Measurements from ENCODE around the gene ANKRD44.

Gene ANKRD44

GRCh38 chr2:197308996-197309690, 1.4 kb downstream of the ANKRD44 start:
- H3K27me3 Mint-ChIP-seq (ENCODE audit: low read depth) = no peaks in the 10 kb centered on the region
- peak overlapping the region; percentile 96 for H3K27ac Mint-ChIP-seq
- peak overlapping the region; percentile 91 for H3K4me3 Mint-ChIP-seq
- DNase-seq (ENCODE audit: low spot score) = peak; percentile 28
- peaks cover 61% of the 10 kb centered on the region for H3K4me1 Mint-ChIP-seq (ENCODE audit: low read depth)
- peaks cover 31% of the 10 kb centered on the region for H3K36me3 Mint-ChIP-seq (ENCODE audit: low read depth)
- H3K9me3 Mint-ChIP-seq = no peaks in the 10 kb centered on the region

GRCh38 chr2:197308585-197308984, 2.0 kb downstream of the ANKRD44 start:
- H3K27me3 Mint-ChIP-seq (ENCODE audit: low read depth) = no peaks in the 10 kb centered on the region
- peaks cover 61% of the 10 kb centered on the region for H3K4me1 Mint-ChIP-seq (ENCODE audit: low read depth)
- H3K4me3 Mint-ChIP-seq = peak overlapping the region; percentile 91
- no peak for DNase-seq (ENCODE audit: low spot score)
- peak overlapping the region; percentile 96 for H3K27ac Mint-ChIP-seq
- H3K9me3 Mint-ChIP-seq = no peaks in the 10 kb centered on the region
- H3K36me3 Mint-ChIP-seq (ENCODE audit: low read depth) = peaks cover 31% of the 10 kb centered on the region

DNA sequence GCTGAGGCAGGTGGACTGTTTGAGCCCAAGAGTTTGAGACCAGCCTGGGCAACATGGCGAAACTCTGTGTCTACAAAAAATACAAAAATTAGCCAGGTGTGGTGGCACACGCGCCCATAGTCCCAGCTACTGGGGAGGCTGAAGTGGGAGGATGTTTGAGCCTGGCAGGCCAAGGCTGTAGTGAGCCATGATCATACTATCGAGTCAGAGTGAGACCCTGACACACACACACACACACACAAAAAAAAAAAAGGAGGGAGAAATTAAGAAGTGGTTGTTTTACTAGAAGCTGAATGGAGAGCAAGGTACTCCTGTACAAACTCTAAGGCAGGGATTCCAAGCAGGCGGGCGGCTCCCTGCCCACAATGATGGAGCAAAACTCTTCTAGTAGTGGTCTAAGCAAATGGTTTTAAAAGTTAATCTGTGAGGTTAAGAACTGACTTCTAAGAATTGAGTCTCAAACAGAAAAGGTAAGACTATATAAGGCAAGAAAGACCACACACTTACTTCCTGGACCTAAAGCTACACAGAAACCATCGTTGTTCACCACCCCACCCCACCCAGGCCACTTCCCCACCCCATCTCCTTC, 2.6 kb downstream of the ANKRD44 start:
- H3K27ac Mint-ChIP-seq = peak overlapping the region; percentile 96
- peak; percentile 57 for DNase-seq (ENCODE audit: low spot score)
- H3K4me3 Mint-ChIP-seq = peak overlapping the region; percentile 91
- H3K4me1 Mint-ChIP-seq (ENCODE audit: low read depth) = peaks cover 65% of the 10 kb centered on the region
- H3K9me3 Mint-ChIP-seq = no peaks in the 10 kb centered on the region
- no peaks in the 10 kb centered on the region for H3K27me3 Mint-ChIP-seq (ENCODE audit: low read depth)
- H3K36me3 Mint-ChIP-seq (ENCODE audit: low read depth) = peaks cover 33% of the 10 kb centered on the region

DNA sequence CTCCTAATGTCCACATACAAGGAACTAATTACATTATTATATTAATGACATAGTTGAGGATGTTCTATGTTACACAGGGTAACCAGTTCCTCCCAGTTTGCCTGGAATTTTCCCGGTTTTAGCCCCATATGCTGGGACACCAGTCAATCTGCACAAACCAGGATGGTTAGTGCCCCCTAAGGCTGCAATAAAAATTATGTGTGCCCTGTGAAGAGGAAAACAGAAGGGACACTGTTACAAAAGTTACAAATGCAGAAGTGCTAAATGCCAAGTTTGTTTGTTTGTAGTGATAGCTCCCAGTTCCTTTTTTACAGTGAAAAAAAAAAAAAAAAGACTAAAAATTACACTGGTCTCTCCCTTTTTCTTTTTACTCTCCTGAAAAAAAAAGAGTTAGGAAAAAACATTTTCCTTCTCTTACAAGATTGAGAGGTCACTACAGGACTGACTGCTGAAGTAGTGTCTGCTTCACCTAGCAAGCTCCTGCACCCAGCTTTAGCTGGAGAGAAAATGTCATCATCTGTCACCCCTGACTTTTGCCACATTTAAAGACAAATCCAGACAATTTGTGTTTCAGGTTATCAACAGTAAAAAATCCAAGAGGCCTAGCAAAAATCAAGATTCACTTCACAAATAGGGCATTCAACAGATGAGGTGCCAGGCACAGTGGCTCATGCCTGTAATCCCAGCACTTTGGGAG, 3.2 kb downstream of the ANKRD44 start:
- peak overlapping the region; percentile 91 for H3K4me3 Mint-ChIP-seq
- peak overlapping the region; percentile 96 for H3K27ac Mint-ChIP-seq
- no peaks in the 10 kb centered on the region for H3K9me3 Mint-ChIP-seq
- no peaks in the 10 kb centered on the region for H3K27me3 Mint-ChIP-seq (ENCODE audit: low read depth)
- H3K36me3 Mint-ChIP-seq (ENCODE audit: low read depth) = peaks cover 38% of the 10 kb centered on the region
- peaks cover 66% of the 10 kb centered on the region for H3K4me1 Mint-ChIP-seq (ENCODE audit: low read depth)
- DNase-seq (ENCODE audit: low spot score) = no peak

- no peaks in the 10 kb centered on the region for H3K9me3 Mint-ChIP-seq
- peaks cover 65% of the 10 kb centered on the region for H3K4me1 Mint-ChIP-seq (ENCODE audit: low read depth)
- DNase-seq (ENCODE audit: low spot score) = peak; percentile 40
- peaks cover 44% of the 10 kb centered on the region for H3K36me3 Mint-ChIP-seq (ENCODE audit: low read depth)
- peak overlapping the region; percentile 91 for H3K4me3 Mint-ChIP-seq
- no peaks in the 10 kb centered on the region for H3K27me3 Mint-ChIP-seq (ENCODE audit: low read depth)
- peak overlapping the region; percentile 96 for H3K27ac Mint-ChIP-seq
These were observed 3.9 kb downstream of the ANKRD44 start for GRCh38 chr2:197306696-197307040.

- peak overlapping the region; percentile 91 for H3K4me3 Mint-ChIP-seq
- H3K36me3 Mint-ChIP-seq (ENCODE audit: low read depth) = peaks cover 49% of the 10 kb centered on the region
- H3K27ac Mint-ChIP-seq = peak overlapping the region; percentile 96
- no peaks in the 10 kb centered on the region for H3K27me3 Mint-ChIP-seq (ENCODE audit: low read depth)
- no peaks in the 10 kb centered on the region for H3K9me3 Mint-ChIP-seq
- DNase-seq (ENCODE audit: low spot score) = no peak
- H3K4me1 Mint-ChIP-seq (ENCODE audit: low read depth) = peaks cover 65% of the 10 kb centered on the region
These were observed 4.4 kb downstream of the ANKRD44 start for GRCh38 chr2:197306024-197306695.

DNA sequence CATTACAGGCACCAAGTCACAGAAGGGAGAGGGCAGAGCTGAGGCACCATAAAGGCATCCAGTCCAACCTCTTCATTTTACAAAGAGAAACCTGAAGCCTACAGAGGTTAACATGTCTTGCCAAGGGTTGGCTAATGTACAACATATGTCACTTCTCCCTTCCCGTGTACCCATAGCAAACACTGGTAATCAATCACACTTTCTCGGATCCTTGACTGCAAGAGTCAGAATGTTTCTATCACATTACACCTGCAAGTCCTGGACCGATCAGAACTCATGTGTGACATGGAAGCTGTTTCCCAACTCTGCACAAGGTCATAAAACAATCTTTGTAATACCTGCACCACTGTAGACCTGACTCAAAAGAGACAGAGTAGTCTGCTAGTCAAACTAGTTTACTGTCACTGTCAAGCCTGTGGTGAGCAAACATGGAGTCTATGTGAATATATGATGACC, 6.0 kb downstream of the ANKRD44 start:
- Mint-ChIP-seq H3K36me3 (ENCODE audit: low read depth) (peaks cover 57% of the 10 kb centered on the region), H3K4me1 (ENCODE audit: low read depth) (peaks cover 77% of the 10 kb centered on the region), H3K4me3 (peak overlapping the region; percentile 91), H3K27me3 (ENCODE audit: low read depth) (no peaks in the 10 kb centered on the region), H3K9me3 (no peaks in the 10 kb centered on the region), H3K27ac (peak overlapping the region; percentile 96)
- DNase-seq (ENCODE audit: low spot score) = peak; percentile 49

DNA sequence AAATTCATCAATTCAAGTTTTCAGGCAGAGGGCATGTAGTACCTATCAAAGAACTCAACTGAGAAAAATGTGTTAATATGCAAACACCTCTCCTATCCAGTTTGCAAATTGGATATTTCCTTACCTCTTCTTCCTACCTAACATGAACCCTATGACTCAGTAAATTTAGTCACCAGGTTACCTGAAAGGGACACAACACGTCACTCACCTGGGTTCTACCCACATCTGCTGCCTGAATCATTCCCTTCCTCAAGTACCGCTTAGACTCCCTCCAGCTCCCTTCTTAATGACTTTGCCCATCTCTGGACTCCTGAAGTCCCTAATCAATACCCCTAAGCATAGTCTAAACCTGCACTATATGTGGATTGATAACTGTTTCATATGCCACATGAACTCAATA, 10.4 kb downstream of the ANKRD44 start:
- H3K4me3 Mint-ChIP-seq = peak overlapping the region; percentile 16
- peak overlapping the region; percentile 80 for H3K27ac Mint-ChIP-seq
- H3K4me1 Mint-ChIP-seq (ENCODE audit: low read depth) = peaks cover 84% of the 10 kb centered on the region
- peaks cover 74% of the 10 kb centered on the region for H3K36me3 Mint-ChIP-seq (ENCODE audit: low read depth)
- H3K27me3 Mint-ChIP-seq (ENCODE audit: low read depth) = no peaks in the 10 kb centered on the region
- H3K9me3 Mint-ChIP-seq = peaks cover 13% of the 10 kb centered on the region
- DNase-seq (ENCODE audit: low spot score) = no peak

GRCh38 chr2:197298609-197299008, 12.0 kb downstream of the ANKRD44 start:
- no peaks in the 10 kb centered on the region for H3K27me3 Mint-ChIP-seq (ENCODE audit: low read depth)
- H3K9me3 Mint-ChIP-seq = peaks cover 13% of the 10 kb centered on the region
- DNase-seq (ENCODE audit: low spot score) = no peak
- peaks cover 89% of the 10 kb centered on the region for H3K4me1 Mint-ChIP-seq (ENCODE audit: low read depth)
- peak overlapping the region; percentile 91 for H3K27ac Mint-ChIP-seq
- peak overlapping the region; percentile 69 for H3K4me3 Mint-ChIP-seq
- peaks cover 69% of the 10 kb centered on the region for H3K36me3 Mint-ChIP-seq (ENCODE audit: low read depth)

DNA sequence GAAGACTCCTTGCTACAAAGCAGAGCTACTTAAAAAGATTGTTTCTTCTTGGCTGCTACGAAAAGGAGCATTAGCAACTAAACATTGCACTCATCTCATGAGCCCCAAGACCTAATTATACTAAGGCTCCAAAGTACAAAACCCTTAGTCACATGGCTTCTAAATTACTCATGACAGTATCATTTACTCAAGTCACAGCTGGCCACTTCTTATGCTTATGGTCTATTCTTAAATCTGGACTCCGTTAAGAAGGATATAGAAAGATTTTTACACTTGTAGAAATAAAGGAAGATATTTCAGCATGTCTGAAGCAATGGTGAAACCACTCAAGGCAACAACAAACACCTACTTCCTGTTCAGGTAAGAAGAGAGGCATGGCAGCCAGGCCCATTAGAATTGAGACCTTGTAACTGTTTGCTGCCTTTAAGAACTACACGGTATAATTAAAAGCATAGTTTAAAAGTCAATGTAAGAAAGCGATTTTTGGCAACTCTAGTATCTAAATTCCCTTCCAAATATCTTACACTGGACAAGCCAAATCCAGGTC, 12.7 kb downstream of the ANKRD44 start:
- H3K4me3 Mint-ChIP-seq = peak overlapping the region; percentile 69
- H3K27ac Mint-ChIP-seq = peak overlapping the region; percentile 91
- no peak for DNase-seq (ENCODE audit: low spot score)
- no peaks in the 10 kb centered on the region for H3K27me3 Mint-ChIP-seq (ENCODE audit: low read depth)
- peaks cover 68% of the 10 kb centered on the region for H3K36me3 Mint-ChIP-seq (ENCODE audit: low read depth)
- peaks cover 13% of the 10 kb centered on the region for H3K9me3 Mint-ChIP-seq
- peaks cover 90% of the 10 kb centered on the region for H3K4me1 Mint-ChIP-seq (ENCODE audit: low read depth)

GRCh38 chr2:197297266-197297665, 13.3 kb downstream of the ANKRD44 start:
- H3K4me3 Mint-ChIP-seq = peak overlapping the region; percentile 79
- peaks cover 68% of the 10 kb centered on the region for H3K36me3 Mint-ChIP-seq (ENCODE audit: low read depth)
- DNase-seq (ENCODE audit: low spot score) = no peak
- H3K9me3 Mint-ChIP-seq = peaks cover 13% of the 10 kb centered on the region
- H3K27me3 Mint-ChIP-seq (ENCODE audit: low read depth) = no peaks in the 10 kb centered on the region
- peaks cover 91% of the 10 kb centered on the region for H3K4me1 Mint-ChIP-seq (ENCODE audit: low read depth)
- H3K27ac Mint-ChIP-seq = peak overlapping the region; percentile 93

DNA sequence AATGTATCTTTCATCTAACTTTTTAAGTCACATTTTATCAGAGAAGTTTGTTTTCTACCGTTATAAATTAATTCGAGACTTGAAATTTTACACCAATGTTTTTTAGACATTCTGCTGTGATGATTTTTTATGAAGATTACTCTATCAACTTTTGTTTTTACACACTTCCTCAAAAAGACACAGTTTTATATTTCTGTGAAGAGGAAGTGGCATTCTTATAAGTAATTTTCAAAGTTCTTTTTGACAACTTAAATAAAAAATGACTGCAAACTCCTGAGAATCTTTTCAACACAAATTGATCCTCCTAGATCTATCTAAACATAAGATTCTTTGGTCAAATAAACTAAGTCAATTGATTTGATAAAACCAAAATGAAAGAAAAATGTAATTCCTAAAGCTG, 13.7 kb downstream of the ANKRD44 start:
- H3K4me1 Mint-ChIP-seq (ENCODE audit: low read depth) = peaks cover 91% of the 10 kb centered on the region
- H3K9me3 Mint-ChIP-seq = peaks cover 14% of the 10 kb centered on the region
- DNase-seq (ENCODE audit: low spot score) = no peak
- H3K4me3 Mint-ChIP-seq = peak overlapping the region; percentile 79
- peak overlapping the region; percentile 93 for H3K27ac Mint-ChIP-seq
- peaks cover 69% of the 10 kb centered on the region for H3K36me3 Mint-ChIP-seq (ENCODE audit: low read depth)
- no peaks in the 10 kb centered on the region for H3K27me3 Mint-ChIP-seq (ENCODE audit: low read depth)

DNA sequence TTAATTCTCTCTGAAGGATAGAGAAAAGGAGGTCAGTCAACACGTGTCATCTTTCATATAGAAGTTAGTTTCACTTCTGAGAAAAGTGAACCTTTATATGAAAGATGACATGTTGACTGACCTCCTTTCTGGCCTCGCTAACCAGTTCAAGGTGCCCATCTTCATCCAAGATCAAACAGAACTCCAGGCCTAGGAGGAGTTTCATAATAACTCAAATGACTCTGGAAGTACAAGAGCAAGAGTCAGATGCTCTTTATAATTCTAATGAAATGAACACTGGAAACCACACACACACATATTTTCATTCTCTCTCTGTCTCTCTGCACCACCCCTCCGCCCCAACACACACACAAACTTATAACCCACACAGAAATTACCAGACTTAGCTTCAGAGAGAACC, 16.3 kb downstream of the ANKRD44 start:
- H3K36me3 Mint-ChIP-seq (ENCODE audit: low read depth) = peaks cover 59% of the 10 kb centered on the region
- no peak for DNase-seq (ENCODE audit: low spot score)
- H3K27ac Mint-ChIP-seq = peak overlapping the region; percentile 93
- peaks cover 81% of the 10 kb centered on the region for H3K4me1 Mint-ChIP-seq (ENCODE audit: low read depth)
- peak overlapping the region; percentile 79 for H3K4me3 Mint-ChIP-seq
- peaks cover 21% of the 10 kb centered on the region for H3K9me3 Mint-ChIP-seq
- no peaks in the 10 kb centered on the region for H3K27me3 Mint-ChIP-seq (ENCODE audit: low read depth)

All from T-helper 2 cell treated with Interferon-gamma antibody and Interleukin-4, amounts not matched to agents 5 μg/mL and 100 μg/mL, for 36 hours (primary cell).